Large intestine (tissue), 3 donors: Measurements from ENCODE around the gene LONP2. TPM values are rescaled to one million over a fixed set of nuclear protein-coding genes. Genes with fewer than 3 reads are reported as not detected.
"Not testable (repeated sequence)": the region's sequence is repeated elsewhere in the genome, so short reads cannot be mapped to it uniquely, and the experiment has no call there.

Experiments
- DNase-seq, 2 donors: peaks; one replicate each; pipeline versions ENCODE4 v3.0.0 to v3.0.0-alpha.2; 2013
- H3K27ac ChIP-seq: one replicate; pipeline ENCODE4 v1.5.1; 2013; ENCODE audit warnings: low read length
- H3K27me3 ChIP-seq: 2 replicates; pipeline ENCODE4 v1.6.1; 2013; ENCODE audit warnings: low read length; ENCODE audit not compliant: control insufficient read depth, insufficient read depth
- H3K36me3 ChIP-seq: 2 replicates; pipeline ENCODE4 v1.6.1; 2013; ENCODE audit warnings: low read length; ENCODE audit not compliant: control insufficient read depth, insufficient read depth
- H3K4me1 ChIP-seq: one replicate; pipeline ENCODE4 v1.6.1; 2013; ENCODE audit warnings: low read length; ENCODE audit not compliant: control insufficient read depth, insufficient read depth
- H3K4me3 ChIP-seq: one replicate; pipeline ENCODE4 v1.5.1; 2013; ENCODE audit warnings: low read length
- H3K9me3 ChIP-seq: one replicate; pipeline ENCODE4 v1.6.1; 2013; ENCODE audit warnings: mild to moderate bottlenecking, low read depth, low read length, moderate library complexity; ENCODE audit not compliant: control insufficient read depth
- WGBS: methylation state at CpG from one replicate; pipeline ENCODE4 v1.1.5; 2013; ENCODE audit warnings: low lambda C conversion rate; ENCODE audit not compliant: insufficient coverage; 5-methylcytosine and 5-hydroxymethylcytosine counted together
- polyA plus RNA-seq: library from polyadenylated mRNA; unstranded; fragments of 120-200 nt; gene quantifications from one replicate; pipeline ENCODE4 v1.2.1, GENCODE V29; 2013

Gene LONP2
- polyA plus RNA-seq, 1 donor: 49.4 TPM

DNA sequence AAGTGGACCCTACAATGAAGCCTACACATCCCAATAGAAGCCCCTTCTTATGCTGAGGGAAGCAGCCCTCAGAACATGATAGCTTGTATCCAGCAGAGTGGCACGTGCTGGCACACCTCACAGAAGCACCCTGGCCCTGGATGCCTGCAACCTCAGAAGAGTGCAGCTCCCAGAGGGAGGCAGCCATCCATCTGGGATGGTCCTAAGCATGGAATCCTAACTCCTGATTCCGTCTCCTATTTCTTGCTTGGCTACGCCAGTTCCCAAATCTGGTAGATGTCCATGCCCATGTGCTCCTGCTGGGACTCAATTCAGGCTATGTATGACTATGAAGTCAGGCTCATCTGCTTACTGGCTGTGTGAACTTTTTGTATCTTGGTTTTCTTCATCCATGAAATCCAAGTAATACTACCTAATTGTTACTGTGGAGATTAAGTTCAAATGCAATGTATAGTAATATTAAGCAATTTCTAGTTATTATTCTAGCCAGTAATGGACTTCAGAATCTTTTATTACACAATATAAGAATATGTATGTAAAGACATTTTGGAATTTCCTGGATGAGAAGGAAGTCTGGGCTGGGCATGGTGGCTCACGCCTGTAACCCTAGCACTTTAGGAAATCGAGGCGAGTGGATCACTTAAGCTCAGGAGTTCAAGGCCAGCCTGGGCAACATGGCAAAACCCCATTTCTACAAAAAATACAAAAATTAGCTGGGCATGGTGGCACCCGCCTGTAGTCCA lies 108.7 kb downstream of the LONP2 start:
- H3K9me3 ChIP-seq: no peaks in the 10 kb centered on the region
- no peaks in the 10 kb centered on the region for H3K27me3 ChIP-seq
- DNase-seq: no peak
- no peak overlapping the region for H3K27ac ChIP-seq
- no peak overlapping the region for H3K4me3 ChIP-seq
- no peaks in the 10 kb centered on the region for H3K4me1 ChIP-seq
- no CpG with 5 or more reads among the region's 7 CpGs for WGBS
- H3K36me3 ChIP-seq: peaks cover 48% of the 10 kb centered on the region

GRCh38 chr16:48353565-48354163 lies 109.6 kb downstream of the LONP2 start:
- Histone ChIP-seq H3K4me1 (no peaks in the 10 kb centered on the region), H3K9me3 (no peaks in the 10 kb centered on the region), H3K36me3 (peaks cover 44% of the 10 kb centered on the region), H3K4me3 (no peak overlapping the region), H3K27me3 (no peaks in the 10 kb centered on the region), H3K27ac (no peak overlapping the region)
- no CpG with 5 or more reads among the region's 7 CpGs for WGBS
- peak; percentile 70 to 80 for DNase-seq

DNA sequence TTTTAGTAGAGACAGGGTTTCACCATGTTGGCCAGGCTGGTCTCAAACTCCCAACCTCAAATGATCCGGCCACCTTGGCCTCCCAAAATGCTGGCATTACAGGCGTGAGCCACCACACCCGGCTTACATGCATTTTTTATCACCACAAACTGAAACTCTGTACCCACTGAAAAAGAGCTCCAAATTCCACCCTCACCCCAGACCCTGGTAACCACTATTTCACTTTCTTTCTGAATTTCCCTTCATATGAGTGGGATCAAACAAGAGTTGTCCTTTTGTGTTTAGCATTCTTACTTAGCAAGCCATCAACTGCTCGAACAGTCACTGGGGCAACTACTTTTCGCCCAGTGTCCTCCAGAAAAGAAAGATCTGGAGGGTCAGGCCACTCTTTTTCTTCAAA lies 110.3 kb downstream of the LONP2 start:
- WGBS: 100% methylated on average over 1 of the region's 5 CpGs
- not testable (repeated sequence) for H3K9me3 ChIP-seq, H3K4me3 ChIP-seq, H3K27ac ChIP-seq, H3K4me1 ChIP-seq, DNase-seq, H3K27me3 ChIP-seq
- peaks cover 38% of the 10 kb centered on the region for H3K36me3 ChIP-seq

DNA sequence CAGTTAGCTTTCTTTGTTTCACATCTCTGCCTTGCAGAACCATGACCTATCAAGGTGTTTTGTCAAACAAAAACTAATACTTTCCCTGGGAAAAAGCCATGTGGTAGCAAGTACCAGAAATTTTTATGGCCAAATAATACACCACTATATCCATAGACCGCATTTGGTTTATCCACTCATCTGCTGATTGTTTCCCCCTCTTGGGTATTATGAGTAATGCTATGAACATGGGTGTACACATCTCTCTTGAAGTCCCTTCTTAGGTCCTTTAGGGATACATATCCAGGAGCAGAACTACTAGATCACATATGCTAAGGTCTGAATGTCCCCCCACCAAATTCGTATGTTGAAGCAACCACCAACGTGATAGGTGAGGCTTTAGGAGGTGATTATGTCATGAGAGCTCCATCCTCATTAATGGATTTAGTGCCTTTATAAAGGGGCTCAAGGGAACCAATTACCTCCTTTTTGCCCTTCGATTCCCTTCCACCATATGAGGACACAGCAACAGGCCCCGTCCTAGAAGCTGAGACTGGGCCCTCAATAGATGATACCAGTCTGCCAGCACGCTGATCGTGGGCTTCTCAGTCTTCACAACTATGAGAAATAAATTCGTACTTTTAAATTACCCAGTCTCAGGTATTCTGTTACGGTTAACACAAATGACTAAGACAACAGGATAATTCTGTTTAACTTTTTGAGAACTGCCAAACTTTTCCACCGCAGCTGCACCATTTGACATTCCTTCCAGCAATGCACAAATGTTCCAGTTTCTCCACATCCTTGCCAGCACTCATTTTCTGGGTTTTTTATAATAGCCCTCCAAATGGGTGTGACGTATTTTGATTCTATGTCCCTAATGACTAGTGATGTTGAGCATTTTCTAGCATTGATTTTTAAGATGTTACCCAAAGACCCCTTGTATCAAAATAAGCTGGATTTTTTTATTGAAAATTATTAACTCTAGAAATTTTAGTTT lies 111.1 kb downstream of the LONP2 start:
- H3K9me3 ChIP-seq: no peaks in the 10 kb centered on the region
- H3K27ac ChIP-seq: no peak overlapping the region
- no peaks in the 10 kb centered on the region for H3K4me1 ChIP-seq
- H3K4me3 ChIP-seq: no peak overlapping the region
- no peaks in the 10 kb centered on the region for H3K27me3 ChIP-seq
- H3K36me3 ChIP-seq: peaks cover 36% of the 10 kb centered on the region
- DNase-seq: no peak
- WGBS: 100% methylated on average over 1 of the region's 11 CpGs

GRCh38 chr16:48356633-48357376 lies 112.7 kb downstream of the LONP2 start:
- H3K36me3 ChIP-seq: peaks cover 27% of the 10 kb centered on the region
- H3K9me3 ChIP-seq: no peaks in the 10 kb centered on the region
- H3K27ac ChIP-seq: no peak overlapping the region
- no peak overlapping the region for H3K4me3 ChIP-seq
- no CpG with 5 or more reads among the region's 4 CpGs for WGBS
- no peaks in the 10 kb centered on the region for H3K4me1 ChIP-seq
- no peak for DNase-seq
- no peaks in the 10 kb centered on the region for H3K27me3 ChIP-seq

DNA sequence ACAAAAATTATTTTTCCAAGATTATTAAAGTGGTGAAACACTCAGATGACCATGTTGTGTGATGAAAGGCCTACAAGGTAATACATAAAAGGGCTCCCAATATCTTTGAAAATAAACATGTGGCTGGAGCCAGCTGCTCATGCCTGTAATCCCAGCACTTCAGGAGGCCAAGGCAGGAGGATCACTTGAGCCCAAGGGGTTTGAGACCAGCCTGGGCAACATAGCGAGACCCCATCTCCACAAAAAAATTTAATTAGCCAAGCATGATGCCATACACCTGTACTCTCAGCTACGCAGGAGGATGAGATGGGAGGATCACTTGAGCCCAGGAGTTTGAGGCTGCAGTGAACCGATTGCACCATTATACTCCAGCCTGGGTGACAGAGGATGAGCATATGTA lies 114.3 kb downstream of the LONP2 start:
- Histone ChIP-seq H3K36me3 (peaks cover 21% of the 10 kb centered on the region), H3K4me3 (no peak overlapping the region), H3K4me1 (no peaks in the 10 kb centered on the region), H3K9me3 (no peaks in the 10 kb centered on the region), H3K27me3 (no peaks in the 10 kb centered on the region), H3K27ac (no peak overlapping the region)
- DNase-seq: no peak
- WGBS: no CpG with 5 or more reads among the region's 3 CpGs

DNA sequence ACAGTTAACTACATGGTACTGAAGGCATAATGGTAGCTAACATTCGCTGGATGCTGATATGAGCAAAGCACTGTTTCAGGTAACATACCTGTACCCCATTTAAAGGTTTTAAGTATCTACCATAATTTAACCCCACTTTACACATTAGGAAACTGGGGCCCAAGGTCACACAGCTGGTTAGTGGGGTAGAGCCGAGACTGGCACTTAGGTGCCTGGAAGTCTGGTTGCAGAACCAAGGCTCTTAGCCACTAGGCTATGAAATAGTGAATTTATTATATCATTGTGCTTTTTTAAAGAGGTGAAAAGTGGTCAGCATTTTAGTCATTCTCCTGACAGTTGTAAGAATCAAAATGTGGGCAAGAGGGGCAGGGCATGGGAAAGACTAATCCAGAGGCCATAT lies 115.9 kb downstream of the LONP2 start:
- H3K36me3 ChIP-seq: peaks cover 19% of the 10 kb centered on the region
- no CpG with 5 or more reads among the region's 2 CpGs for WGBS
- no peak for DNase-seq
- peaks cover 8% of the 10 kb centered on the region for H3K4me1 ChIP-seq
- no peak overlapping the region for H3K4me3 ChIP-seq
- H3K9me3 ChIP-seq: no peaks in the 10 kb centered on the region
- no peaks in the 10 kb centered on the region for H3K27me3 ChIP-seq
- no peak overlapping the region for H3K27ac ChIP-seq

DNA sequence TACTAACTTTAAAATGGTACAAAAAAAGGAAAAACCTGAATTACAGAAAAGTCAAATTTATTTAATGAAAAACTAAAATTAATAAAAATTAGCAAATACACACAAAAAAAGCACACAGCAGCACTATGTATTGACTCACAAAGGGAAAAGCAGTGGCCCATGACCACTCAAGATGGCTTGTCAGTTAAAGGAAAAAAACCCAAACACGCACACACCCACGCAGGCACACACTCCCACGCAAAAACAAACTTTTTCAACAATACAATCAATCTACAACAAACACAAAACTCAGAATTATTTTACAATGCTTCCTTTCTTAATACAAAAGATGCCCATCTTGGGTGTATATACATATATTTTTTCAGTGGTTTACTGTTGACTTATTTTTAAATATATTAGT lies 116.9 kb downstream of the LONP2 start:
- Histone ChIP-seq H3K4me3 (no peak overlapping the region), H3K4me1 (peaks cover 13% of the 10 kb centered on the region), H3K27ac (no peak overlapping the region), H3K9me3 (no peaks in the 10 kb centered on the region), H3K36me3 (peaks cover 15% of the 10 kb centered on the region), H3K27me3 (no peaks in the 10 kb centered on the region)
- DNase-seq: no peak
- WGBS: 100% methylated on average over 1 of the region's 3 CpGs

DNA sequence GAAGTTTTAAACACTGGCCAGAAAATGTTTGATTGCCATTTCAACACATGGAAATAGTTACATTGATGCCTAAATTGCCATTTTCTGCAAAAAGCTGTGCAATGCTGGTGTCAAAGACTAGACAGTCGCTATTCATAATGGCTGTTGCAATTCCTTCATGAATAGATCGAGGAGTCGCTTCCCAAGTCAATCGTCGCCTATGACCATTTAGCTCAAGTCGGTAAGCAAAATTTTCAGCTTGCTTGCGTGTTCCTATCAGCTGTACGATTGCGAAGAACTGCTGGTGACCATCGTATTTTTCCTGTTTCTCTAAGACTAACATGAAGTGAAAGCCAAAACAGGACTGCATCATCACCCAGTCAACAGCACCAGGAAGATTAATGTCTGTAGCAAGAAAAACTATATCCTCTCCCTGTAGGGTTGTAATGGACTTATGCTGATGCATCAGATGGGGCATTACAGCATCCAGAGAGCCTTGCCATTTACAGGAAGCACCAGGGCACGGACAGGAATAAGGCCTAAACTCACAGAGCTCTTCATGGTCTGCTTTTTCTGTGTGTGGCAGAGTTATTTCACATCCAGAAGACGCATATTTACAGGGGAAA lies 117.5 kb downstream of the LONP2 start:
- DNase-seq: no peak
- peaks cover 15% of the 10 kb centered on the region for H3K36me3 ChIP-seq
- H3K27me3 ChIP-seq: no peaks in the 10 kb centered on the region
- H3K27ac ChIP-seq: no peak overlapping the region
- no peak overlapping the region for H3K4me3 ChIP-seq
- WGBS: 80% methylated on average over 2 of the region's 12 CpGs
- H3K9me3 ChIP-seq: no peaks in the 10 kb centered on the region
- H3K4me1 ChIP-seq: peaks cover 17% of the 10 kb centered on the region
